ENCODE results near the gene HCN2.
"Not testable (repeated sequence)": the region's sequence is repeated elsewhere in the genome, so short reads cannot be mapped to it uniquely, and the experiment has no call there.

The HCN2 gene

GRCh38 chr19:605061-605971, 15.6 kb downstream of the HCN2 start:
- DNase-seq (ENCODE audit: low read depth): not testable (repeated sequence)

- DNase-seq (ENCODE audit: low read depth): no peak
Measured at GRCh38 chr19:607301-608154, 17.8 kb downstream of the HCN2 start.

GRCh38 chr19:608155-609003, 18.7 kb downstream of the HCN2 start:
- DNase-seq (ENCODE audit: low read depth): no peak

- no peak for DNase-seq (ENCODE audit: low read depth)
Measured at GRCh38 chr19:609004-609346, 19.3 kb downstream of the HCN2 start.

GRCh38 chr19:610071-610800, 20.6 kb downstream of the HCN2 start:
- no peak for DNase-seq (ENCODE audit: low read depth)

- peak; percentile 61 for DNase-seq (ENCODE audit: low read depth)
Measured at GRCh38 chr19:610801-611480, 21.3 kb downstream of the HCN2 start.

GRCh38 chr19:611481-611868, 21.8 kb downstream of the HCN2 start:
- peak; percentile 56 for DNase-seq (ENCODE audit: low read depth)

GRCh38 chr19:612941-613340, 23.3 kb downstream of the HCN2 start:
- no peak for DNase-seq (ENCODE audit: low read depth)

- DNase-seq (ENCODE audit: low read depth): no peak
Measured at GRCh38 chr19:613732-614567, 24.3 kb downstream of the HCN2 start.

- DNase-seq (ENCODE audit: low read depth): no peak
Measured at GRCh38 chr19:615619-616018, 25.9 kb downstream of the HCN2 start.

- no peak for DNase-seq (ENCODE audit: low read depth)
Measured at GRCh38 chr19:616062-616700, 26.5 kb downstream of the HCN2 start.

GRCh38 chr19:616747-617526, 27.3 kb downstream of the HCN2 start:
- DNase-seq (ENCODE audit: low read depth): no peak

GRCh38 chr19:617551-618246, 28.0 kb downstream of the HCN2 start:
- DNase-seq (ENCODE audit: low read depth): no peak

GRCh38 chr19:618247-618619, 28.6 kb downstream of the HCN2 start:
- no peak for DNase-seq (ENCODE audit: low read depth)

- DNase-seq (ENCODE audit: low read depth): no peak
Measured at GRCh38 chr19:618674-619285, 29.1 kb downstream of the HCN2 start.

GRCh38 chr19:619286-620002, 29.8 kb downstream of the HCN2 start:
- no peak for DNase-seq (ENCODE audit: low read depth)
